ENCODE data around the gene OR2AK2.
"Not testable (repeated sequence)": the region's sequence is repeated elsewhere in the genome, so short reads cannot be mapped to it uniquely, and the experiment has no call there.

Gene OR2AK2

GRCh38 chr1:247964933-247965332 is at the start of gene OR2AK2:
Gene OR2AK2 (plus strand): TSS chr1:247965233. CDS start chr1:247965377, 144 bp downstream.
- no peak for DNase-seq

- DNase-seq, result no peak
Observed at GRCh38 chr1:247919952-247920351, 45.1 kb upstream of the OR2AK2 start, which contains the start of gene OR2T8. Gene OR2T8 (plus strand): TSS chr1:247920252. CDS start chr1:247921018, 766 bp downstream.

- DNase-seq, result no peak
Observed at GRCh38 chr1:247923941-247924340, 41.1 kb upstream of the OR2AK2 start.

- no peak for DNase-seq
Observed at GRCh38 chr1:247924868-247925267, 40.2 kb upstream of the OR2AK2 start, which contains the start of gene OR2AJ1. Gene OR2AJ1 (plus strand): TSS chr1:247924889. CDS start chr1:247933769, 8,880 bp downstream.

GRCh38 chr1:247933989-247934388 is 31.0 kb upstream of the OR2AK2 start:
- no peak for DNase-seq

GRCh38 chr1:247935781-247936180 is 29.3 kb upstream of the OR2AK2 start:
- DNase-seq, result no peak

GRCh38 chr1:247936415-247936814 is 28.6 kb upstream of the OR2AK2 start:
- no peak for DNase-seq

GRCh38 chr1:247936965-247937734 is 27.9 kb upstream of the OR2AK2 start:
- not testable (repeated sequence) for DNase-seq

- DNase-seq, result no peak
Observed at GRCh38 chr1:247942624-247943023, 22.4 kb upstream of the OR2AK2 start.

GRCh38 chr1:247948558-247948957 is 16.5 kb upstream of the OR2AK2 start, which contains the start of gene OR2L8:
Gene OR2L8 (plus strand): TSS chr1:247948858. CDS start chr1:247948858, 0 bp downstream.
- DNase-seq, result no peak

- DNase-seq, result no peak
Observed at GRCh38 chr1:247953408-247953807, 11.6 kb upstream of the OR2AK2 start.

- DNase-seq, result no peak
Observed at GRCh38 chr1:247961791-247962190, 3.2 kb upstream of the OR2AK2 start.

GRCh38 chr1:247962911-247963588 is 2.0 kb upstream of the OR2AK2 start:
- no peak for DNase-seq

GRCh38 chr1:247966532-247967204 is 1.6 kb downstream of the OR2AK2 start:
- DNase-seq, result no peak

- DNase-seq, result no peak
Observed at GRCh38 chr1:247992986-247993385, 28.0 kb downstream of the OR2AK2 start.

- DNase-seq, result no peak
Observed at GRCh38 chr1:247998811-247999210, 33.8 kb downstream of the OR2AK2 start.

GRCh38 chr1:248000169-248000568 is 35.1 kb downstream of the OR2AK2 start:
- DNase-seq, result no peak

GRCh38 chr1:248007778-248008177 is 42.7 kb downstream of the OR2AK2 start:
- DNase-seq, result no peak

GRCh38 chr1:248009681-248010080 is 44.6 kb downstream of the OR2AK2 start:
- no peak for DNase-seq

- DNase-seq, result no peak
Observed at GRCh38 chr1:248013229-248013710, 48.2 kb downstream of the OR2AK2 start, which contains the start of gene OR2L5. Gene OR2L5 (plus strand): TSS chr1:248013660. CDS start chr1:248021948, 8,288 bp downstream.

GRCh38 chr1:248015803-248016202 is 50.8 kb downstream of the OR2AK2 start:
- DNase-seq, result no peak

Measured in MV-4-11 (cell line).